Activated CD4-positive, alpha-beta T cell treated with anti-CD3 and anti-CD28 coated beads, Interleukin-2, amount 50 U/mL, for 48 hours (primary cell): ENCODE measurements around the gene PTCD2.
A peak's percentile ranks its signal among the peaks of the same experiment; 100 is the strongest.

Experiments used
- DNase-seq, 2 experiments: peaks; one replicate each; pipeline ENCODE4 v3.0.0-alpha.2; 2020

PTCD2 gene

GRCh38 chr5:72351376-72351775 lies 31.2 kb downstream of the PTCD2 start:
- no peak for DNase-seq

- DNase-seq = no peak
These were observed 32.4 kb downstream of the PTCD2 start for GRCh38 chr5:72352616-72353015.

- no peak for DNase-seq
These were observed 32.9 kb downstream of the PTCD2 start for GRCh38 chr5:72353046-72353445.

- no peak for DNase-seq
These were observed 35.6 kb downstream of the PTCD2 start for GRCh38 chr5:72355706-72356299.

GRCh38 chr5:72356361-72356760 lies 36.2 kb downstream of the PTCD2 start:
- no peak for DNase-seq

GRCh38 chr5:72358925-72359324 lies 38.8 kb downstream of the PTCD2 start:
- DNase-seq = no peak

GRCh38 chr5:72359886-72360285 lies 39.7 kb downstream of the PTCD2 start:
- DNase-seq = no peak

GRCh38 chr5:72363166-72363802 lies 43.1 kb downstream of the PTCD2 start:
- no peak for DNase-seq

GRCh38 chr5:72364171-72364570 lies 44.0 kb downstream of the PTCD2 start:
- no peak for DNase-seq

- no peak for DNase-seq
These were observed 44.8 kb downstream of the PTCD2 start for GRCh38 chr5:72364951-72365350.

- peak; percentile 13 to 36 for DNase-seq
These were observed 46.3 kb downstream of the PTCD2 start for GRCh38 chr5:72366324-72366976.

- no peak for DNase-seq
These were observed 48.1 kb downstream of the PTCD2 start for GRCh38 chr5:72368271-72368670.

- DNase-seq = no peak
These were observed 49.1 kb downstream of the PTCD2 start for GRCh38 chr5:72369301-72369700.

- DNase-seq = no peak
These were observed 49.5 kb downstream of the PTCD2 start for GRCh38 chr5:72369711-72370110.

- no peak for DNase-seq
These were observed 52.2 kb downstream of the PTCD2 start for GRCh38 chr5:72372331-72372730.

- no peak for DNase-seq
These were observed 52.8 kb downstream of the PTCD2 start for GRCh38 chr5:72372923-72373322.

GRCh38 chr5:72374844-72375243 lies 54.7 kb downstream of the PTCD2 start:
- no peak for DNase-seq

- DNase-seq = no peak
These were observed 56.2 kb downstream of the PTCD2 start for GRCh38 chr5:72376381-72376780.

GRCh38 chr5:72377910-72378638 lies 57.9 kb downstream of the PTCD2 start:
- DNase-seq = no peak

GRCh38 chr5:72378639-72379289 lies 58.6 kb downstream of the PTCD2 start:
- DNase-seq = no peak

GRCh38 chr5:72379936-72380335 lies 59.8 kb downstream of the PTCD2 start:
- no peak for DNase-seq

GRCh38 chr5:72380492-72381274 lies 60.5 kb downstream of the PTCD2 start:
- DNase-seq = no peak
